Transverse colon (tissue), 4 donors: ENCODE data around the gene ANXA6.

Source experiments
- EP300 ChIP-seq: sonication (generic); formaldehyde crosslinking; IDR thresholded peaks from one replicate; pipeline ENCODE4 v1.6.1; 2017; ENCODE audit warnings: antibody characterized with exemption, low read depth
- POLR2AphosphoS5 ChIP-seq, 3 donors: sonication (generic); formaldehyde crosslinking; IDR thresholded peaks; one replicate each; pipeline ENCODE4 v1.6.1; 2016; ENCODE audit warnings: antibody characterized with exemption in 3 of 3
- TF ChIP-seq, protein P1 (sequence below), 5 experiments: fragments of 200-600 bp in 3 of 5; fragments of 450-650 bp in 2 of 5; sonication (generic) in 3 of 5; IDR thresholded peaks; 1 replicate in 2 of 5; 2 replicates in 3 of 5; pipeline ENCODE4 v1.5.1; 2016 to 2017; ENCODE audit warnings: antibody characterized with exemption in 5 of 5, inconsistent platforms in 3 of 5, mild to moderate bottlenecking in 2 of 5, moderate library complexity in 1 of 5

DNA sequence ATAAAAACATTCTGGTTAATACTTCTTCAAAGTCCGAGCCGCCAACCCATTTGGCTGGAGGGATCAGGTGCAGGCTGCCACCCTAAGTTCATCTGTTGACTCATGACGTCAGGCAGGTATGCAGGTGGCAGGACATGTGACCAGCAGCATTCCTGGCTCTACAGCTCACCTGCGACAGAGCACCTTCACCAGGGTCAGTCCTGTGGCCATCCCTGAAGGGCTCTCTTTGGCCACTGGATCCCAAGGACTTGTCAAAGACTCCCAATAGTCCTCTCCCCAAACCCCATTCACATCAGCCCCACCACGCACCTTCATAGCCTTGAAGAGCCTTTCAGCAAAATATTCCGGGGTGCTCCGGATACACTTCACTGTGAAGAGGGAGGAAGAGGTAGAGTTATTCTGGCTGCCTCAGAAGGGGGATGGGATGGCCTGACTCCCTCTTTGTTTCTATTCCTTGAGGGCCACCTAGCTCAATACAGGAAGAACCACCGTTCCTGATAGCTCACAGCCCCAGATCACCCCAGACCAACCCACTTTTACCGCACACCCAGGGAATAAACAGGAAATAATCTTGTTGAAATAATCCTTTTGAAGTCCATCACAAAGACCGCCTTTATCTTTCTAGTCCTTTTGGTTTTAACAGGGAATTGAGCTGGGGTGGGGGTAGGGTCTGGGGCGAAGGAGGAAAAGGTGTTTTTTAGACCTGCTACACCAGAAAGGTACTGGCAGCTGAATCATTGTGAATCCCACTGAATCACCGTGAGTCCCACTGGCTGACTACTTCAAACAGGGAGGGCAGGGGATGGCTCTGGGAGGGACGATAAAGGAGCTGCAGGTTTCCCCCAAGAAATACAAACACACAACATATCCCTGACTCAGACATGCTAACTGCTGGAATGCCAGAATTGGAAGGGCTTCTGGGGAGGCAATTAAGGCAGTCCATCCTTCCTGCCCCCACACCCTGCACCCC is 26.4 kb downstream of the ANXA6 start:
- TF ChIP-seq EP300 (no peak), POLR2AphosphoS5 (IDR thresholded peaks at IDR 0.05) (no peak)
- TF ChIP-seq, protein P1, sequence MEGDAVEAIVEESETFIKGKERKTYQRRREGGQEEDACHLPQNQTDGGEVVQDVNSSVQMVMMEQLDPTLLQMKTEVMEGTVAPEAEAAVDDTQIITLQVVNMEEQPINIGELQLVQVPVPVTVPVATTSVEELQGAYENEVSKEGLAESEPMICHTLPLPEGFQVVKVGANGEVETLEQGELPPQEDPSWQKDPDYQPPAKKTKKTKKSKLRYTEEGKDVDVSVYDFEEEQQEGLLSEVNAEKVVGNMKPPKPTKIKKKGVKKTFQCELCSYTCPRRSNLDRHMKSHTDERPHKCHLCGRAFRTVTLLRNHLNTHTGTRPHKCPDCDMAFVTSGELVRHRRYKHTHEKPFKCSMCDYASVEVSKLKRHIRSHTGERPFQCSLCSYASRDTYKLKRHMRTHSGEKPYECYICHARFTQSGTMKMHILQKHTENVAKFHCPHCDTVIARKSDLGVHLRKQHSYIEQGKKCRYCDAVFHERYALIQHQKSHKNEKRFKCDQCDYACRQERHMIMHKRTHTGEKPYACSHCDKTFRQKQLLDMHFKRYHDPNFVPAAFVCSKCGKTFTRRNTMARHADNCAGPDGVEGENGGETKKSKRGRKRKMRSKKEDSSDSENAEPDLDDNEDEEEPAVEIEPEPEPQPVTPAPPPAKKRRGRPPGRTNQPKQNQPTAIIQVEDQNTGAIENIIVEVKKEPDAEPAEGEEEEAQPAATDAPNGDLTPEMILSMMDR (IDR thresholded peaks at IDR 0.05), result no peak
